GM18505 (cell line): Measurements from ENCODE around the gene LRPPRC.

Source experiments
- ATAC-seq: cut with Tn5 transposase; IDR thresholded peaks from one replicate; pipeline ENCODE4 v1.9.1; 2021; ENCODE audit not compliant: unreplicated experiment
- POLR2A ChIP-seq: IDR thresholded peaks from 4 replicates; pipeline ENCODE4 v1.6.1; 2011; ENCODE audit warnings: borderline replicate concordance; ENCODE audit not compliant: insufficient read depth, insufficient read length; ENCODE audit errors: extremely low read depth

Gene LRPPRC

DNA sequence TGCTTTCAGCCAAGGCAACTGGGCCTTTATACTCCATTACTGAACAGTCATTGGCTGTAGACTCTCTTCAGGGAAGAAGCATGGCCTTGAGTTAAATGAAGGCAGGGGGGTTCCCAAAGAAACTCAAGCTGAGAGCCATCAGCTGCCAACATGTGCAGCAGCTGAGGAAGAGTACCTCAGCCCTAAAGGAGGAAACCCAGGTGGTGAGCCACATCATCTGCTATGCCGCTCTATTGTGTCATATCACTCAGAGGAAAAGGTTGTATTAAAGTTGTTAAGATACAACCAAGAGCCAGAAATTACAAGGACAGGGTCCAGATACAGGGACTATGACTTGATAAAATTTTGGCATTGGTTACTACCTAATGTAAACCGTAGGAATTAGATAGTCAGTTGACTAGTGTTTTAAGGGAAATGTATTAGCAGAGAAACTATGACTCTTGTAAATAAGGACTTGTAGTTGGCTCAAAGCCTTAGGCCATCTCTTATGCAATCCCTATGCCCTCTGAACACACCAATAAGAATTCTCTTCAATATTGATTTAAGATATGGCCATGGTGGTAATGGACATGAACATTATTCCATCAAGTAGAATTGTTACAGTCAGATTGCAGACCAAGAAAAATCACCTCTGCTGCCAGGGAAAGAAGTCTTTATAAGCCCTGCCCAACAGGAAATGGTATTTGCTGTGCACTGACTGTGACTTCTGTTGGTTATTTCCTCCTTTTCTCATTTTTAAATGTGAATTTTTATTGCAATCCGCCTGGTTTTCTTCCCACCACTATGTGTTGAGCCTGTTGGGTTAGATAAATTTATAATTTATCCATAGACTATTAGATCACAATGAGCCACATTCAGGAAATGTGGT is 9.2 kb upstream of the LRPPRC start:
- ATAC-seq, result no peak
- no peak for TF ChIP-seq POLR2A

DNA sequence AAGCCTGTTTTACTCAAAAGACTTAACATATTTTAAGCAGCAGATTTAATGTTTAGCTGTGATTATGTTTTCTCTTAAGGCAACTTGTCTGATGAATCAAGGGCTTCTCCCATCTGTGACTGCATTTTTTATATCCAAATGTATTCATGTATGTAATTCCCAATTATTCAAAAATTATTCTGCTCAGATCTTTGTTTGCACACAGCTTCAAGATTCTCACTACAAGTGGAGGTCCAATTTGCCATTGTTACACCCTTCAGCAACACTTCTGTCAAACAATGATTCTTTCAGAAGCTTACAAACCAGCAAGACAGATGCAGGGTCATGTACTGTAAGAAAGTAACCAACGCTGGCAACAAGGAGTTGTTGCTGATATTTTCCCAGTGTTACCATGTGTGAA is 5.9 kb upstream of the LRPPRC start:
- no peak for TF ChIP-seq POLR2A
- ATAC-seq, result no peak

DNA sequence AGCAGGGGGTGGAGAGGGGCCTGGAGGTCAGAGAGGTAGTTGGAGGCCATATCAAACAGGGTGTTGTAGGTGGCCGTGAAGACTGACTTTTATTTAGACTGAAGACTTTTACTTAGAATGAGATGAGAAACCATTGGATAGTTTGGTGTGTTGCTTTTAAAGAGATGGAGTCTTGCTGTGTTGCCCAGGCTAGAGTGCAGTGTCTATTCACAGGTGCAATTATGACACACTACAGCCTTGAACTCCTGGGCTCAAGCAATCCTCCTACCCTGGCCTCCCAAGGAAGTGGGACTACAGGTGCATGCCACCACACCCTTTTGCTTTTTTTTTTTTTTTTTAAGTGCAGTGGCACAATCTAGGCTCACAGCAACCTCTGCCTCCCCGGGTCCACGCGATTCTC is 2.5 kb upstream of the LRPPRC start:
- ATAC-seq, result no peak
- no peak for TF ChIP-seq POLR2A

DNA sequence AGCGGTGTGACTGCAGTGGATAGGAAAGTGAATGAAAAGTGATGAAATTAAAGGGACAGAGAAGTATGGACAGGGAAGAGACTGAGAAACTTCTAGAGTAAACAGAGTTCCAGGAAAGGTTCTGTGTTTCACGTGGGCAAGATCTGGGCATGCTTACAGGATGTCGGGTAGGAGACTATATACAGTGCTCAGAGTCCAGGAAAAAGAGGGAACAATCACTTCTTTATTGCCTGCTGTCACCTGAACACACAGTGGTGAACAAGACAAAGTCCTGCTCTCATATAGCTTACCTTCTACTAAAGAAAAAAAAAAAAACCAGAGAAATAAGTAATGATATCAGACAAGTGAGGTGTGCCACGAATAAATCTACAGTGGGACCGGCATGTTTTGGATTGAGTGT is 2.4 kb downstream of the LRPPRC start:
- TF ChIP-seq POLR2A, result no peak
- ATAC-seq, result no peak

DNA sequence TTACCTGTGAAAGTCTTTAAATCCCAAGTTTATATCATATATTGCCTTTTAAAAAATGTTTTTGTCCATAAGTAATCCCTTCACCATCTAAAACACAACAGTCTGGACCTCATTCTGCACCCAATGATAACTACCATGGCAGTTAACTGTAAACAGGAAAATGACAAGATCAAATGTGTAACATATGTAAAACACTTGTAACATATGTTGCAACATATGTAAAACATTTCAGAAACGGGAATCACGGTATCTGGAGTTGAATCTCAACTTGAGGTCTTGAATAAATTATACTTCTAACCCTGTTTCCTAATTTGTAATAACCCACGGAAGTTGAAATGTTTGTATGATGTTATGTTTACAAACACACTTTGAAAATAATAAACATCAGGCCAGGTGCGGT is 6.2 kb downstream of the LRPPRC start:
- no peak for ATAC-seq
- no peak for TF ChIP-seq POLR2A

DNA sequence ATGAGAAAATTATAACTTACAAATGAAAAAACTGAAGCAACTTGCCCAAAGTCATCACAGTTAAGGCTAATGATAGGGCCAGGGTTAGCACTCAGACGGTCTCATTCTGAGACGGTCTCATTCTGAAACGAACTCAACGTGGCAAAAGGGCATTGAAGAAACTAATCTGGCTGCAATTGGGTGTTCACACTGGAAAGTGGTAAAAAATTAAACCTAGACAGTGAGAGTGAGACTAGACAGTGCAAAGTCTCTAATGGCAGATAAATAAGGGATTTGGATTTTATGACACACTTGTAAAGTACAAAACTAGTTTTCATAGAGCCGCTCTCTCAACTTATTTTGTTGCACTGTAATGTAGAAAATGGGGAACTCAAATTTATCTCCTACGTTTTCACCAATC is 9.2 kb downstream of the LRPPRC start:
- TF ChIP-seq POLR2A, result no peak
- no peak for ATAC-seq

DNA sequence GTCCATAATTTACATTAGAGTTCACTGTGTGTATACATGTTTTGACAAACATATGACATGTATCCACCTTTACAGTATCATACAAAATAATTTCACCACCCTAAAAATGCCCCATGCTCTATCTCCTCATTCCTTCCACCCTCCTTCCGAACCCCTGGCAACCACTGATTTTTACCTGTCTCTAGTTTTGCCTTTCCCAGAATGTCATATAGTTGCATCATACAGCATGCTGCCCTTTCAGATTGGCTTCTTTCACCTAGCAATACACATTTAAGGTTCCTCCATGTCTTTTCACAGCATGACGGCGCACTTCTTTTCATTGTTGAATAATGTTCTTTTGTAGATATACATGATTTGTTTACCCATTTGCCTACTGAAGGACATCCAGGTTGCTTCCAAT is 10.4 kb downstream of the LRPPRC start:
- TF ChIP-seq POLR2A, result no peak

DNA sequence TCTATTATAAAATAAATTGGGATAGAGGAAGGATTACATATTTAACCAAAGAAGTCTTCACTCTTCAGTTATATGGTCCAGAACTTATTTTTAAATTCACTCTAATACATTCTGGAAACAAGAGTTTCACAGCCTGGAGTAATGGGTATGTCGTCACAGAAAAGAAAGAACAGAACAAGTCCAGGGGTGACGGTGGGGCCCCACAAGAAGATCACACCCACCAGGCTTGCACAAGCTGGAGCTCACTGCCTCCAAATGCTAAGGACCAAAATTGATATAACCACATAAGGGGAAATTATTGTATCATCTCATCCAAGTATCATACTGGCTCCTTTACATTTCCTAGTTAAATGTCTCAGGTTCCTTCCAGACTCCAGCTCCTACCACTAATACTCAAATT is 11.3 kb downstream of the LRPPRC start:
- ATAC-seq, result no peak
- TF ChIP-seq POLR2A, result no peak

More for the DNA sequence above, 10.4 kb downstream of the LRPPRC start:
- ATAC-seq, result no peak

DNA sequence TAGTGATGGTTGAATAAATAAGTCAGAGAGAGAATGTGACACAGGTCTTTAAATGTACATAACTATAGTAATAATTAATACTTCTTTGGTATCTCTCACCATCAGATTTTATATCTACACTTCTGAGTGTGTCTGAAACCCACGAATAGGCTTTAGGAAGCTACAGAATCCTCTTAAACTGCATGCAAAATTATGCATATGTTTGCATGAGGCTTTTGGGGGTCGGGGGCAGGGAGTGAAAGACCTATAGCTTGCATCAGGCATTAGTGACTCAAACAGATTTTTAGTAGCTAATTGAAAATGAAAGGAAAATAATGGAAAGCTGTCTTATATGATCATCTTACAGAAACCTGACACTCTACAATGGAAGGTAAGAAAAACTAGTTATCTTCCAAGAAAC is 14.9 kb downstream of the LRPPRC start:
- no peak for ATAC-seq
- no peak for TF ChIP-seq POLR2A

DNA sequence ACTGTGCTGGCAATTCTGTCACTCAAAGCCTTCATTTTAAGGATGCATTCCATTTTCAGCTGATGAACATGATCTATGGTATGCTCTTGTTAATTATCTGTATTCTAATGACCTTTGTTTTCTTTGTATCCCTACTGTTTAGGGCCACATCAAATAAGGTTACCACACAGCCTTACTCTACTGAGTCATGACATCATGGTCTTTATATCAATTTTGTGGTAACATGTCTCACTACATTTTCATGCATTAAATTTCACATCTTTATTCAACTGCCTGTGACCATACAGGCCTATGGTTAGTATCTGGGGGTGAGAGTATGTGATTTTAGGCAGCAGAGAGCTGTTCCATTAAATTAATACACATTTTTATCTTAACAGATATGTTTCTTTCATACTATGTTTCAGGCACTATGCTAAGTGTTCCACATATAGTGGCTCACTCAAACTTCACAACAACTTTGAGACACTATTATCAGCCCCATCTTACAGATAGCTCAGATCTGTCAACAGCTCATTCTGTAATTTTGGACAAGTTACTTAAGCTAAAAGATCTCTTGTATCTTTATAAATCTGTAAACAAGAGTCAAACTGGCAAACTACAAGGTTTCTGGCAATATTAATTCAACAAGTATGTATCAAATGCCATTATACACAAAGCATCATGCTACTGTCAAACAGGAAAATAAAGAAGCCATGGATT is 18.0 kb downstream of the LRPPRC start:
- no peak for ATAC-seq
- TF ChIP-seq POLR2A, result no peak

DNA sequence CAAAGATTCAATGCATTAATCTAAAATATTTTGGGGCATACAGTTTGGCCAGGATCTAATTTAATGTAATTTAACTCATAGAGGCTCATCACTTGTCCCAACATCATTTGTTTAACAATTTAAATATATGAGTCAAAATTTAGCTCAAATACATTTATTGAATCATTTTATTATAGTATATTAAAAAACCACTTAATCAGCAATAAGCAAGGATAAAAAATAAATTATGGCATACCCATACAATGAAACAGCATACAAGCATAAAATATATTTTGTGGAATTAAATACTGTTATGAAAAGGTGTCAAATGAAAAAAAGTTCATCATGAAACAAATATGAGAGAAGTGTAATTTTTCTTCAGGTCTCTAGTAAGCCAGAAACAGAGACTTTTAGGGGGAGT is 34.9 kb downstream of the LRPPRC start:
- no peak for ATAC-seq
- TF ChIP-seq POLR2A, result no peak

DNA sequence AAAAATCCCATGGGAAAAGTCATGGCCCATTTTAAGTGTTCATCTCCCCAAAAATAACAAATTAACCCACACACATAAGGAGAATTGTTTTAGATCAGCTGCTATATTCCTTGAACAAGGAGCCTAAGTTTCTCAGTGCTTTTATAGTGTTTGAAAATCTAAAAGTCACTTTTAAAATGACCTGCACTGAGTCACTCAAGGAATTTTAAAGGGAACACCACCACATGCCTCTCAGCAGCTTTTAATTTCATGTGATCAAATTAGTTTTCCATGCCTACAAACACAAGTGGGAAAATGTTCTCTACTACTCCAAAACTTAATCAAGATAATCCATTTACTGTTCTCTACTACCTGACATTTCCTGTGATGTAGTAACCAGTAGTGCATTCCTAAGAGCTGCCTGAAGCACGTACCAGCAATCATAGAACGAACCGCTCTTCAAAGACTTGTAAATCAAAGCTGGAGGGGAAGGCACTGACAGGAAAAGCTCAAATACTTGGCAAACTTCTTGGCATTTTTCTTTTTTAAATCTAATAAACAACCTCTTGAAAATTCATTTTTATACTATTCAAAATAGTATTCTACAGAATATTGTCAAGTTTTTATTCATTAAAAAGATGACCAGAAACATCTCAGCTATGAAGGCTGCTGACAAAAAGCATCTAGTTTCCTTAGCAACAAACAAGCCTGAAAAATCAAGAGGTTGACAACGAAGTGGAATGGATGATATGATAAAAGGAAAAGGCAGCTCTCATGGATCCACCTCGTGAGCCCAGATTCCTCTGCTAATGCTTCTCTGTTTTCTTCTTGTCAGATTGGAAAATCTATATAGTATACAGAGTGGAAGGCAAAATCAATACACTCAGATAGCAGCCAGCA is 37.2 kb downstream of the LRPPRC start:
- no peak for ATAC-seq
- TF ChIP-seq POLR2A, result no peak

DNA sequence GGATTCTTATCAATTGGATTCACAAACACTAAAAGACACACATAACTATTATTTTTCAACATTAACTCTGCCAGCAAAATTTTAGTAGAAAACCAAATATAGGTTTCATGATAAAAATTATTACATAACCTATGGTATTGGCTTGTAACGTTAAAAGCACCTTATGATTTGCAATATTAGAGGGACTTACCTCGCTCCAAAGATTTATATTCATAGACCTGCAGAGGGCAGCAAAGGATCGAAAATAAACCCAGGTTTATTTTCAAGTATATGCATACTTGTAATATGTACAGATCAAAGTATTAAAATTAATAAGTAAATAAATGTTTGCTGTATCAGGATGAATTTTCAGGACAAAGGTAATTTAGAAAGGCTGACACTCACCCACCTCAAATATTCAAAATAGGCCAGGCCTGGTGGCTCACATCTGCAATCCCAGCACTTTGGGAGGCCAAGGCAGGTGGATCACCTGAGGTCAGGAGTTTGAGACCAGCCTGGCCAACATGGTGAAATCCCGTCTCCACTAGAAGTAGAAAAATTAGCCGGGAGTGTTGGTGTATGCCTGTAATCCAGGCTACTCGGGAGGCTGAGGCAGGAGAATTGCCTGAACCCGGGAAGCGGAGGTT is 45.3 kb downstream of the LRPPRC start:
- TF ChIP-seq POLR2A, result no peak
- no peak for ATAC-seq

DNA sequence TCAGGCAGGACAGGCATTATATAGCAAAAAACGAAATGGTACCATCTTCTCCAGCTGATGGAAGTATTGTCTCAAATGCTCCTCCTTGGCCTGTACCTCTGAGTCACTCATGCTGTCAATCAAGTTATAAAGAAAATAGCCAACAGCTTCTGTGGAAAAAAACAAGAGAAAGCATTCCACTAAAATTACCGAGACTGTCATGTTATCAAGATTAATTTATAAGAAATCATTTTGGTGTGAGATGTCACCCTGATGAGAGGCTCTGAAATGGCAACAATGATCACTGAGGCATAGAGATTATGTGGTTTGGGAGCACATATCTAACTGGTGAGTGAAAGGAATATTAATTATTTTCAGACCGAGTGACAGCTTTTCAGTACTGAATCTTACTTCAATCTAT is 47.4 kb downstream of the LRPPRC start:
- no peak for TF ChIP-seq POLR2A
- ATAC-seq, result no peak

DNA sequence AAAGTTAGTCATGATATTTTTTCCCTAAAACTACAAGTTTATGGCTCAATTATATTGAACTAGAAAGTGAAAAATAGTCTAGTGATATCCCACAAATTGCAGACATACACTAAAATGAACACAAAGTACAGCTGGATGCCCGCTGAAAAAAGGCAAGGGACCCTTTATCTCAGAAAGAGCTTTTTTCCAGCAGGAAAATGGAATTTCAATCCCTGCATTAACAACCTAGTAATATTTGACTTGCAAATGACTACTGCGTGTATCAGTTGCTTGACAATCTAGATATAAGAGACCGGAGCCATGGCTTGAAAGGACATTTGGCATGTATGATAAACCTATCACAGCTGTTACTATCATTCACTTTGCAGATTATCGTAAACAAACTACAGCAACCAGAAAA is 49.1 kb downstream of the LRPPRC start:
- ATAC-seq, result no peak

More for the DNA sequence above, 49.1 kb downstream of the LRPPRC start:
- TF ChIP-seq POLR2A, result no peak
